ENCODE results near the gene CMTM5.

The CMTM5 gene

GRCh38 chr14:23365732-23366425, 11.0 kb upstream of the CMTM5 start:
- no peak for TF ChIP-seq FOXP2 (optimal IDR thresholded peaks at IDR 0.05; ENCODE audit: borderline replicate concordance, extremely low read depth, extremely low read length, insufficient read depth)
- TF ChIP-seq POLR2AphosphoS5 (IDR thresholded peaks at IDR 0.05; ENCODE audit: low read depth, low read length) = no peak
- TF ChIP-seq REST (IDR thresholded peaks at IDR 0.05; ENCODE audit: insufficient read depth in 1 of 2, low read depth in 2 of 2, low read length in 2 of 2) = no peak

GRCh38 chr14:23366426-23366921, 10.4 kb upstream of the CMTM5 start:
- TF ChIP-seq TAF1 (IDR thresholded peaks at IDR 0.05; ENCODE audit: borderline replicate concordance, insufficient read depth, low read length) (no peak), FOXP2 (optimal IDR thresholded peaks at IDR 0.05; ENCODE audit: borderline replicate concordance, extremely low read depth, extremely low read length, insufficient read depth) (no peak), POLR2AphosphoS5 (IDR thresholded peaks at IDR 0.05; ENCODE audit: low read depth, low read length) (no peak), REST (IDR thresholded peaks at IDR 0.05; ENCODE audit: insufficient read depth in 1 of 2, low read depth in 2 of 2, low read length in 2 of 2) (no peak), SIN3A (IDR thresholded peaks at IDR 0.05; ENCODE audit: borderline replicate concordance, insufficient read depth, low read length) (no peak)

- TF ChIP-seq TAF1 (IDR thresholded peaks at IDR 0.05; ENCODE audit: borderline replicate concordance, insufficient read depth, low read length) (no peak), SIN3A (IDR thresholded peaks at IDR 0.05; ENCODE audit: borderline replicate concordance, insufficient read depth, low read length) (no peak), FOXP2 (optimal IDR thresholded peaks at IDR 0.05; ENCODE audit: borderline replicate concordance, extremely low read depth, extremely low read length, insufficient read depth) (no peak), POLR2AphosphoS5 (IDR thresholded peaks at IDR 0.05; ENCODE audit: low read depth, low read length) (no peak), REST (IDR thresholded peaks at IDR 0.05; ENCODE audit: insufficient read depth in 1 of 2, low read depth in 2 of 2, low read length in 2 of 2) (no peak)
Observed at GRCh38 chr14:23370221-23370620, 6.6 kb upstream of the CMTM5 start.

- TF ChIP-seq TAF1 (IDR thresholded peaks at IDR 0.05; ENCODE audit: borderline replicate concordance, insufficient read depth, low read length) (no peak), POLR2AphosphoS5 (IDR thresholded peaks at IDR 0.05; ENCODE audit: low read depth, low read length) (no peak), FOXP2 (optimal IDR thresholded peaks at IDR 0.05; ENCODE audit: borderline replicate concordance, extremely low read depth, extremely low read length, insufficient read depth) (no peak), REST (IDR thresholded peaks at IDR 0.05; ENCODE audit: insufficient read depth in 1 of 2, low read depth in 2 of 2, low read length in 2 of 2) (no peak), SIN3A (IDR thresholded peaks at IDR 0.05; ENCODE audit: borderline replicate concordance, insufficient read depth, low read length) (no peak)
Observed at GRCh38 chr14:23371865-23372264, 5.0 kb upstream of the CMTM5 start.

All from PFSK-1 (cell line).